A549 treated with Mapracorat at 1 μM for 4 hours (cell line): ENCODE data around the gene TSACC. TPM values are rescaled to one million over a fixed set of nuclear protein-coding genes. Genes with fewer than 3 reads are reported as not detected.

Experiments used
- total RNA-seq: library from RNA; stranded (reverse); fragments of 200-300 nt; extraction: Qiagen RNA extraction; gene quantifications from 5 replicates; pipeline ENCODE4 v1.2.3, GENCODE V29; 2022

TSACC gene
- 1.6 to 3.4 TPM (median 2.1 TPM) in 5 replicates for total RNA-seq

DNA sequence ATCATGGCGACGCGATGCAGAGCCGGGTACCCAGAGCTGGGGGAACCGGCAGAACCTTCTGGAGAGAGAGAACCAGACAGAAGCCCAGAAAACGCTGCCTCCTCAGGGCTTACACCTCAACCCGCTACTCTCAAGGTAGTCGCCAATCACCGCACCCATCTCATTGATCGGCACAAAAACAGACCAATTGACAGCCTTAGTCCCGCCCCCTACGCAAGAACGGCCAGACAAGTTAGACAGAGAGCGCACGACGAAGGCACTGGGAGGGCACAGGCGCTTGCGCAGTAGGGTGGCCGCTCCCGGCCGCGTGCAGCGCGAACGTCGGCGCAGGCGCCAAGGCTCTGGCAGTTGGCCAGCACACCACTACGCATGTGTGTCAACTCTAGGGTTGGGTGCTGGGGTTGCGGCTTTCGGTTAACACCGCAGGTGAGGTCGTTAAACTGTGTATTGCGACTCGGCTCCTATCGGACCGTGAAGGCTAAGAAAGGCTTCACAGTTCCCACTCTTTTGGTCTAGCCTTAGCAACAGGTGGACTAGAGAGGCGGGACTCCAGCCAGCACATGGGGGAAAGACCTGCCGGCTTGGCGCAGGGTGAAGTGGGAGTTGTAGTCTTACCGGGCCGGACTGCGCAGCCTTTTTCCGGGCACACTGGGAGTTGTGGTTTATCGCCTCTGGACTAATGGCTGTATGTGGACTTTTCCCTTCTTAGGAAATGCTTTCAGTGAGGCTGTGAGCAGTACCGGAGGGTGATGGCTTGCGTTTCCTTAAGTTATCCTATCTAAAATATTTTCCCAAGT, at the start of gene TSACC, which contains the start of gene CCT3:
Gene TSACC, plus strand, starts transcription at position 347 of the 797 bp plus-strand sequence. CDS start 1,232 bp downstream, outside the sequence.
Gene CCT3, minus strand, starts transcription at position 113 of the 797 bp plus-strand sequence. Its CDS starts 108 bp downstream, at position 5.

GRCh38 chr1:156295391-156295947, 42.9 kb upstream of the TSACC start, which contains the start of gene GLMP:
GLMP (minus strand) TSS chr1:156295679; CDS start chr1:156295645, 34 bp downstream.

GRCh38 chr1:156298852-156299357, 39.4 kb upstream of the TSACC start, which contains the start of gene VHLL:
VHLL (minus strand) TSS chr1:156299307; CDS start chr1:156299189, 118 bp downstream.

DNA sequence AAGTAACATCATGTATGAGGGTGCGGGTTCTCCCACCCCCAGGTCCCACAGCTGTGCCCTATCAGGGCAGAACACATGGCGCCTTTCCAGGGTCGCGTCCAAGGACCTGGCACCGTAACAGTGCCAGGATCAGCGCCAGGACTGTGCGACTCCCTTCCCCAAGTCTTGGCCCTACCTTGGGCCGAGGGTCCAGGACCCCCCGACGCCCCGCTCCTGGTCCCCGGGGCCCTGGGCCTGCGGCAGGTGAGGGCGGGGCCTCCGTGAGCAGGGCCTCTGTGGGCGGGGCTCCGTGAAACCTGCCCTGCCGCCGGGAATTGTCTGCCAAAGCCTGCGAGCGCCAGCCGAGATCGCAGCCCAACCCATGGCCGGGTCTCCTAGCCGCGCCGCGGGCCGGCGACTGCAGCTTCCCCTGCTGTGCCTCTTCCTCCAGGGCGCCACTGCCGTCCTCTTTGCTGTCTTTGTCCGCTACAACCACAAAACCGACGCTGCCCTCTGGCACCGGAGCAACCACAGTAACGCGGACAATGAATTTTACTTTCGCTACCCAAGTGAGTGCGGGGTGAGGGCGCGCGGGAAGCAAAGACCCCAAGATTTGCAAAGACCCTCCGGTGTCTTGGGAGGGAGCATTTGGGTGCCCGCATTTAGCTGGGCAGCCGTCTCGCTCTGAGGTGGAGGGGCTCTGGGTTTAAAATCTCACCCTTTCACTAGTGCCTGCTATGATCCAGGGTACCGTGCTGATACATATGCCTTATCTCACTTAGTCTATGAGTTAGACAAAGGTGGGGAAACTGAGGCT, 30.8 kb downstream of the TSACC start, which contains the start of gene RHBG:
Gene RHBG, plus strand, starts transcription at position 323 of the 796 bp plus-strand sequence. Its CDS starts 39 bp downstream, at position 362.

Other genes with a start within 250 kb of the TSACC start
- gene LMNA, start 223.8 kb upstream of the TSACC start, total RNA-seq, result 612 to 781 TPM (median 765 TPM) in 5 replicates
- gene SEMA4A, start 184.9 kb upstream of the TSACC start, total RNA-seq, result 0.33 to 0.43 TPM (median 0.38 TPM) in 5 replicates
- 26.2 to 30.0 TPM (median 26.7 TPM) in 5 replicates for gene SLC25A44, start 144.4 kb upstream of the TSACC start, total RNA-seq
- 57.1 to 65.8 TPM (median 61.8 TPM) in 5 replicates for gene PMF1, start 125.5 kb upstream of the TSACC start, total RNA-seq
- gene BGLAP, start 96.3 kb upstream of the TSACC start, total RNA-seq, result 0.21 to 0.33 TPM (median 0.25 TPM) in 3 of 5 replicates, not detected in the others
- 3.3 to 5.1 TPM (median 4.0 TPM) in 5 replicates for gene PAQR6, start 90.5 kb upstream of the TSACC start, total RNA-seq
- 36.8 to 46.7 TPM (median 46.0 TPM) in 5 replicates for gene SMG5, start 55.7 kb upstream of the TSACC start, total RNA-seq
- gene TMEM79, start 54.2 kb upstream of the TSACC start, total RNA-seq, result 5.9 to 8.2 TPM (median 7.5 TPM) in 5 replicates
- 35.4 to 49.9 TPM (median 47.7 TPM) in 5 replicates for gene GLMP, start 42.8 kb upstream of the TSACC start, total RNA-seq
- not detected in 5 replicates for gene VHLL, start 39.2 kb upstream of the TSACC start, total RNA-seq
- 382 to 400 TPM (median 397 TPM) in 5 replicates for gene CCT3, start 234 bp upstream of the TSACC start, total RNA-seq
- gene RHBG, start 30.7 kb downstream of the TSACC start, total RNA-seq, result not detected in 5 replicates
- 20.7 to 34.8 TPM (median 28.4 TPM) in 5 replicates for gene MEF2D, start 162.2 kb downstream of the TSACC start, total RNA-seq
- 12.6 to 20.8 TPM (median 17.0 TPM) in 5 replicates for gene IQGAP3, start 234.0 kb downstream of the TSACC start, total RNA-seq
- not detected in 5 replicates for gene TTC24, start 241.2 kb downstream of the TSACC start, total RNA-seq